Activated B cell treated with CpG ODN at 0.5 μM for 24 hours (primary cell): ENCODE results near the gene THSD4. TPM values are rescaled to one million over a fixed set of nuclear protein-coding genes. Genes with fewer than 3 reads are reported as not detected.

ENCODE experiments used
- ATAC-seq: fragments of 200-7000 bp; cut with Tn5 transposase; one replicate; pipeline ENCODE4 v1.10.0; 2021; ENCODE audit warnings: low read depth, mild to moderate bottlenecking, moderate library complexity
- CTCF ChIA-PET: fragments of 350-600 bp; sonication (Branson Sonifier 250); formaldehyde crosslinking; loops from one replicate; lab custom pipeline; 2021; ENCODE audit warnings: antibody characterized with exemption; lab: Charles Lee
- POLR2A ChIA-PET: fragments of 350-600 bp; sonication (Branson Sonifier 250); formaldehyde crosslinking; loops from one replicate; lab custom pipeline; 2021; ENCODE audit warnings: antibody characterized with exemption; lab: Charles Lee
- DNase-seq: peaks from one replicate; pipeline ENCODE4 v3.0.0; 2022
- H3K27ac Mint-ChIP-seq: one replicate; pipeline ENCODE4 v1.8.0; 2020; ENCODE audit warnings: mixed read lengths
- H3K27me3 Mint-ChIP-seq: one replicate; pipeline ENCODE4 v1.8.0; 2021; ENCODE audit warnings: mixed read lengths
- H3K36me3 Mint-ChIP-seq: one replicate; pipeline ENCODE4 v1.8.0; 2021; ENCODE audit warnings: low read depth, mixed read lengths
- H3K4me1 Mint-ChIP-seq: one replicate; pipeline ENCODE4 v1.8.0; 2021; ENCODE audit warnings: mixed read lengths
- H3K4me3 Mint-ChIP-seq: one replicate; pipeline ENCODE4 v1.8.0; 2020; ENCODE audit warnings: mild to moderate bottlenecking, mixed read lengths
- H3K9me3 Mint-ChIP-seq: one replicate; pipeline ENCODE4 v1.8.0; 2020; ENCODE audit warnings: mixed read lengths
- CTCF ChIP-seq: fragments of 200-600 bp; IDR thresholded peaks from one replicate; pipeline ENCODE4 v1.8.0; 2022; ENCODE audit warnings: antibody characterized with exemption, mild to moderate bottlenecking
- intact Hi-C: fragments of 100-400 bp; cut with micrococcal nuclease; formaldehyde crosslinking; loops from one replicate; pipeline ENCODE4 v1.15.1; 2024
- total RNA-seq: library from RNA; stranded (reverse); gene quantifications from 2 replicates; pipeline ENCODE4 v1.2.3, GENCODE V29; 2022

Gene THSD4
- total RNA-seq, 1 donor from 2014 or later = not detected

GRCh38 chr15:71338827-71339542 lies 223.7 kb downstream of the THSD4 start:
- ATAC-seq = no peak
- TF ChIP-seq CTCF = no peak
- intact Hi-C loops = no loop called here
- DNase-seq = no peak
- ChIA-PET CTCF (no interaction called here), POLR2A (no interaction called here)
- H3K36me3 Mint-ChIP-seq = no peaks in the 10 kb centered on the region
- H3K27ac Mint-ChIP-seq = no peak overlapping the region
- H3K27me3 Mint-ChIP-seq = no peaks in the 10 kb centered on the region
- no peaks in the 10 kb centered on the region for H3K4me1 Mint-ChIP-seq
- no peak overlapping the region for H3K4me3 Mint-ChIP-seq
- no peaks in the 10 kb centered on the region for H3K9me3 Mint-ChIP-seq

GRCh38 chr15:71341811-71342550 lies 226.7 kb downstream of the THSD4 start:
- Mint-ChIP-seq H3K27me3 (no peaks in the 10 kb centered on the region), H3K27ac (no peak overlapping the region), H3K9me3 (no peaks in the 10 kb centered on the region), H3K4me3 (no peak overlapping the region), H3K4me1 (no peaks in the 10 kb centered on the region), H3K36me3 (no peaks in the 10 kb centered on the region)
- DNase-seq (no peak), ATAC-seq (no peak)
- intact Hi-C loops = no loop called here
- ChIA-PET POLR2A (no interaction called here), CTCF (no interaction called here)
- no peak for TF ChIP-seq CTCF

GRCh38 chr15:71342658-71343057 lies 227.4 kb downstream of the THSD4 start:
- H3K27me3 Mint-ChIP-seq = no peaks in the 10 kb centered on the region
- ChIA-PET CTCF (no interaction called here), POLR2A (no interaction called here)
- H3K36me3 Mint-ChIP-seq = no peaks in the 10 kb centered on the region
- H3K4me1 Mint-ChIP-seq = no peaks in the 10 kb centered on the region
- intact Hi-C loops = no loop called here
- TF ChIP-seq CTCF = no peak
- ATAC-seq (no peak), DNase-seq (no peak)
- no peak overlapping the region for H3K27ac Mint-ChIP-seq
- H3K9me3 Mint-ChIP-seq = no peaks in the 10 kb centered on the region
- H3K4me3 Mint-ChIP-seq = no peak overlapping the region

GRCh38 chr15:71344316-71344715 lies 229.0 kb downstream of the THSD4 start:
- POLR2A ChIA-PET = no interaction called here
- H3K9me3 Mint-ChIP-seq = no peaks in the 10 kb centered on the region

More at GRCh38 chr15:71344316-71344715, 229.0 kb downstream of the THSD4 start:
- Mint-ChIP-seq H3K27me3 (no peaks in the 10 kb centered on the region), H3K4me1 (no peaks in the 10 kb centered on the region), H3K4me3 (no peak overlapping the region), H3K36me3 (no peaks in the 10 kb centered on the region), H3K27ac (no peak overlapping the region)
- no peak for TF ChIP-seq CTCF
- DNase-seq = no peak
- ATAC-seq = no peak
- intact Hi-C loops = no loop called here
- CTCF ChIA-PET = no interaction called here
